ENCODE data around the gene SMPD1.

DNA sequence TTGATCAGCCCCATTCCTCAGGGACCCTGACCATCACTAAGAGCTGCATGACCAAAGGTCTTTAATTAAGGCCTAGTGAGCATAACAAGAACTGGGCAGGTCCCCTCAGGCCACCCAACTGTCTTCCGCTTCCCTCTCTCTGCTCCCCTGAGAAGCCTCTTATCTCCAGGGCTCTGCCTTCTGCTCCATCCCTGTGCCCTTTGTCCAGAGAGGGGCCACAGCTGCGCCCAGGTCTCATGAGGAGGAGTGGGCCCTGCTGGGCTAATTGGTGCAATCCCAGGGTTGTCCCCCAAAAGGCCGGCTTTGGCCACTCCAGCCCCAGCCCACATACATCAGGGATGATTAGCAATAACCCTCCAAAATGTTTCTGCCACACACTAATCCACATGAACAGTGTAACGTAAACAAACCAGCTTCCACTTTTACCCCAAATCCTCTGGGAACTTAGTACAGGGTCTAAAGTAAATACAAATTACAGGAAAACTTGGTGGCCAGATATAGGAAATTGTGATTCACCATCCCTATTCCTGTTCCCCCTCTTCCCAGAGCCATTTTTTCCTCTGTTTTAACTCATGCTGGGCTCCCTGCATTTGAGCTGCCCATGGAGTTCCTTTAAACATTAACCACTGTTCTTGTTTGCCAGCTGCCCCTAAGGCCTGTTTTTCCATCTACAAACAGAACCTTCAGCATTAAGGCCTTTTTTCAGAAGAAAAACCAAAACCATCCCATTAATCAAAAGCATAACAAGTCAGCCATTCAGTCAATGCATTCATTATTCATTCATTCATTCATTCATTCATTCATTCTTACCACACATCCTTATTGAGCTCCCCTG, 35.4 kb upstream of the SMPD1 start:
- TF ChIP-seq, protein P1, sequence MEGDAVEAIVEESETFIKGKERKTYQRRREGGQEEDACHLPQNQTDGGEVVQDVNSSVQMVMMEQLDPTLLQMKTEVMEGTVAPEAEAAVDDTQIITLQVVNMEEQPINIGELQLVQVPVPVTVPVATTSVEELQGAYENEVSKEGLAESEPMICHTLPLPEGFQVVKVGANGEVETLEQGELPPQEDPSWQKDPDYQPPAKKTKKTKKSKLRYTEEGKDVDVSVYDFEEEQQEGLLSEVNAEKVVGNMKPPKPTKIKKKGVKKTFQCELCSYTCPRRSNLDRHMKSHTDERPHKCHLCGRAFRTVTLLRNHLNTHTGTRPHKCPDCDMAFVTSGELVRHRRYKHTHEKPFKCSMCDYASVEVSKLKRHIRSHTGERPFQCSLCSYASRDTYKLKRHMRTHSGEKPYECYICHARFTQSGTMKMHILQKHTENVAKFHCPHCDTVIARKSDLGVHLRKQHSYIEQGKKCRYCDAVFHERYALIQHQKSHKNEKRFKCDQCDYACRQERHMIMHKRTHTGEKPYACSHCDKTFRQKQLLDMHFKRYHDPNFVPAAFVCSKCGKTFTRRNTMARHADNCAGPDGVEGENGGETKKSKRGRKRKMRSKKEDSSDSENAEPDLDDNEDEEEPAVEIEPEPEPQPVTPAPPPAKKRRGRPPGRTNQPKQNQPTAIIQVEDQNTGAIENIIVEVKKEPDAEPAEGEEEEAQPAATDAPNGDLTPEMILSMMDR (IDR thresholded peaks at IDR 0.05 in 4 of 5, conservative IDR thresholded peaks at IDR 0.05 in 1 of 5): no peak
- TF ChIP-seq POLR2A (IDR thresholded peaks at IDR 0.05): no peak
